Kidney epithelial cell (primary cell): ENCODE results near the gene RIMS1. TPM values are rescaled to one million over a fixed set of nuclear protein-coding genes. Genes with fewer than 3 reads are reported as not detected.

Experiments used
- DNase-seq: peaks from one replicate; pipeline ENCODE4 v3.0.0-alpha.2; 2010; ENCODE audit warnings: low read depth
- H3K27me3 ChIP-seq: 2 replicates; pipeline ENCODE4 v1.6.0; 2011; ENCODE audit warnings: low read length; ENCODE audit not compliant: control insufficient read depth, insufficient read depth
- H3K36me3 ChIP-seq: 2 replicates; pipeline ENCODE4 v1.5.1; 2011; ENCODE audit warnings: low read length; ENCODE audit not compliant: control insufficient read depth, insufficient read depth
- H3K4me3 ChIP-seq: 2 replicates; pipeline ENCODE4 v1.5.1; 2011; ENCODE audit warnings: low read depth, mild to moderate bottlenecking, control low read depth, low read length
- CTCF ChIP-seq: IDR thresholded peaks from 2 replicates; pipeline ENCODE4 v1.5.1; 2011; ENCODE audit warnings: mild to moderate bottlenecking, moderate library complexity, low read length, control low read depth, inconsistent platforms; ENCODE audit not compliant: insufficient read depth, poor library complexity, severe bottlenecking
- total RNA-seq: library from RNA; depleted of rRNA; stranded (reverse); fragments of >200 nt; gene quantifications from 2 replicates; pipeline ENCODE4 v1.2.3, GENCODE V29; 2015

RIMS1 gene
- total RNA-seq, 1 donor from 2014 or later: 0.38 TPM

GRCh38 chr6:72203983-72204382, 317.6 kb downstream of the RIMS1 start:
- no peaks in the 10 kb centered on the region for H3K27me3 ChIP-seq
- H3K36me3 ChIP-seq: no peaks in the 10 kb centered on the region
- no peak for DNase-seq
- TF ChIP-seq CTCF: no peak
- no peak overlapping the region for H3K4me3 ChIP-seq

GRCh38 chr6:72205500-72205899, 319.1 kb downstream of the RIMS1 start:
- Histone ChIP-seq H3K4me3 (no peak overlapping the region), H3K36me3 (no peaks in the 10 kb centered on the region), H3K27me3 (no peaks in the 10 kb centered on the region)
- no peak for DNase-seq
- TF ChIP-seq CTCF: no peak

GRCh38 chr6:72206606-72207005, 320.3 kb downstream of the RIMS1 start:
- no peak overlapping the region for H3K4me3 ChIP-seq
- TF ChIP-seq CTCF: no peak
- no peaks in the 10 kb centered on the region for H3K36me3 ChIP-seq
- no peak for DNase-seq
- H3K27me3 ChIP-seq: no peaks in the 10 kb centered on the region

GRCh38 chr6:72212686-72213085, 326.3 kb downstream of the RIMS1 start:
- no peak for TF ChIP-seq CTCF
- no peaks in the 10 kb centered on the region for H3K36me3 ChIP-seq
- H3K27me3 ChIP-seq: no peaks in the 10 kb centered on the region
- DNase-seq: no peak
- H3K4me3 ChIP-seq: no peak overlapping the region

GRCh38 chr6:72213654-72214053, 327.3 kb downstream of the RIMS1 start:
- Histone ChIP-seq H3K27me3 (no peaks in the 10 kb centered on the region), H3K36me3 (no peaks in the 10 kb centered on the region), H3K4me3 (no peak overlapping the region)
- DNase-seq: no peak
- no peak for TF ChIP-seq CTCF

- Histone ChIP-seq H3K4me3 (no peak overlapping the region), H3K36me3 (no peaks in the 10 kb centered on the region), H3K27me3 (no peaks in the 10 kb centered on the region)
- no peak for TF ChIP-seq CTCF
- DNase-seq: no peak
Measured at GRCh38 chr6:72216222-72217068, 330.1 kb downstream of the RIMS1 start.
